T-cell (primary cell): ENCODE measurements around the gene UVRAG. TPM values are rescaled to one million over a fixed set of nuclear protein-coding genes. Genes with fewer than 3 reads are reported as not detected.

ENCODE experiments used
- ATAC-seq, 4 experiments: fragments of 200-7000 bp in 3 of 4; fragments of 150-1000 bp in 1 of 4; cut with Tn5 transposase; replicated peaks in 1 of 4; 1 replicate in 3 of 4; 2 replicates in 1 of 4; pipeline ENCODE4 v1.10.0; 2021; ENCODE audit warnings: moderate library complexity in 3 of 4, mild to moderate bottlenecking in 2 of 4, moderate number of reproducible peaks in 1 of 4
- CTCF ChIA-PET, 2 donors: fragments of 300-600 bp; sonication (Branson Sonifier 250); formaldehyde crosslinking; loops; one replicate each; lab custom pipeline; 2022; ENCODE audit warnings: antibody characterized with exemption in 2 of 2; lab: Charles Lee
- POLR2A ChIA-PET, 2 donors: fragments of 300-600 bp; sonication (Branson Sonifier 250); formaldehyde crosslinking; loops; one replicate each; lab custom pipeline; 2022; ENCODE audit warnings: antibody characterized with exemption in 2 of 2; lab: Charles Lee
- DNase-seq, 35 experiments: peaks; one replicate each; pipeline versions ENCODE4 v3.0.0 to v3.0.0-alpha.2; 2013 to 2023
- H3K27ac ChIP-seq: one replicate; pipeline ENCODE4 v1.5.1; 2013; ENCODE audit warnings: low read length
- H3K27me3 ChIP-seq, 2 experiments: replicated peaks in 1 of 2; 1 replicate in 1 of 2; 2 replicates in 1 of 2; pipeline versions ENCODE4 v1.6.1 to v1.7.0; 2013; ENCODE audit warnings: low read length in 1 of 2, mixed read lengths in 1 of 2; ENCODE audit not compliant: control insufficient read depth in 2 of 2, insufficient read depth in 2 of 2; ENCODE audit errors: extremely low read depth in 1 of 2
- H3K36me3 ChIP-seq, 2 donors: 1 replicate in 1 of 2; 2 replicates in 1 of 2; pipeline versions ENCODE4 v1.6.1 to v1.7.0; 2013; ENCODE audit warnings: low read length in 1 of 2; ENCODE audit not compliant: control insufficient read depth in 2 of 2, insufficient read depth in 1 of 2; ENCODE audit errors: extremely low read depth in 1 of 2
- H3K4me1 ChIP-seq, 2 experiments: 1 replicate in 1 of 2; 2 replicates in 1 of 2; pipeline versions ENCODE4 v1.6.1 to v1.7.0; 2013; ENCODE audit warnings: low read length in 2 of 2, mixed read lengths in 1 of 2; ENCODE audit not compliant: insufficient read depth in 2 of 2, control insufficient read depth in 1 of 2; ENCODE audit errors: extremely low read depth in 1 of 2
- H3K4me3 ChIP-seq, 2 donors: 1 replicate in 1 of 2; 2 replicates in 1 of 2; pipeline versions ENCODE4 v1.5.1 to v1.7.0; 2013; ENCODE audit warnings: mild to moderate bottlenecking in 2 of 2, low read length in 1 of 2, moderate library complexity in 1 of 2; ENCODE audit not compliant: control insufficient read depth in 1 of 2; ENCODE audit errors: extremely low read depth in 1 of 2
- H3K9me3 ChIP-seq: 2 replicates; pipeline ENCODE4 v1.7.0; 2013
- H3K27ac Mint-ChIP-seq, 2 donors: one replicate each; pipeline ENCODE4 v1.8.0; 2020 to 2021; ENCODE audit warnings: mild to moderate bottlenecking in 2 of 2, mixed read lengths in 2 of 2
- H3K27me3 Mint-ChIP-seq, 2 donors: one replicate each; pipeline ENCODE4 v1.8.0; 2021 to 2022; ENCODE audit warnings: mixed read lengths in 2 of 2
- H3K36me3 Mint-ChIP-seq: one replicate; pipeline ENCODE4 v1.8.0; 2021; ENCODE audit warnings: mixed read lengths
- H3K4me1 Mint-ChIP-seq, 3 donors: one replicate each; pipeline ENCODE4 v1.8.0; 2020 to 2022; ENCODE audit warnings: mixed read lengths in 3 of 3, mild to moderate bottlenecking in 1 of 3
- H3K4me3 Mint-ChIP-seq, 3 donors: one replicate each; pipeline ENCODE4 v1.8.0; 2020 to 2022; ENCODE audit warnings: mild to moderate bottlenecking in 3 of 3, mixed read lengths in 3 of 3, moderate library complexity in 3 of 3
- H3K9me3 Mint-ChIP-seq, 3 donors: one replicate each; pipeline ENCODE4 v1.8.0; 2020 to 2022; ENCODE audit warnings: mixed read lengths in 3 of 3
- whole genome bisulfite sequencing: methylation state at CpG from one replicate; pipeline ENCODE4 v1.1.5; 2013; ENCODE audit warnings: missing lambda C conversion rate; ENCODE audit not compliant: insufficient coverage; 5-methylcytosine and 5-hydroxymethylcytosine counted together
- total RNA-seq, 35 experiments: library from RNA in 6 of 35; stranded (reverse) in 6 of 35; fragments of 120-200 nt in 1 of 35; gene quantifications; one replicate each; pipeline versions ENCODE4 v1.2.1 to v1.2.4 and lab custom pipeline; 2013 to 2026

UVRAG gene
- total RNA-seq, 5 donors from 2014 or later (not counting 1 experiment from before 2014, with no cell fraction given) = 22.4 to 32.8 (median 27.6) TPM

DNA sequence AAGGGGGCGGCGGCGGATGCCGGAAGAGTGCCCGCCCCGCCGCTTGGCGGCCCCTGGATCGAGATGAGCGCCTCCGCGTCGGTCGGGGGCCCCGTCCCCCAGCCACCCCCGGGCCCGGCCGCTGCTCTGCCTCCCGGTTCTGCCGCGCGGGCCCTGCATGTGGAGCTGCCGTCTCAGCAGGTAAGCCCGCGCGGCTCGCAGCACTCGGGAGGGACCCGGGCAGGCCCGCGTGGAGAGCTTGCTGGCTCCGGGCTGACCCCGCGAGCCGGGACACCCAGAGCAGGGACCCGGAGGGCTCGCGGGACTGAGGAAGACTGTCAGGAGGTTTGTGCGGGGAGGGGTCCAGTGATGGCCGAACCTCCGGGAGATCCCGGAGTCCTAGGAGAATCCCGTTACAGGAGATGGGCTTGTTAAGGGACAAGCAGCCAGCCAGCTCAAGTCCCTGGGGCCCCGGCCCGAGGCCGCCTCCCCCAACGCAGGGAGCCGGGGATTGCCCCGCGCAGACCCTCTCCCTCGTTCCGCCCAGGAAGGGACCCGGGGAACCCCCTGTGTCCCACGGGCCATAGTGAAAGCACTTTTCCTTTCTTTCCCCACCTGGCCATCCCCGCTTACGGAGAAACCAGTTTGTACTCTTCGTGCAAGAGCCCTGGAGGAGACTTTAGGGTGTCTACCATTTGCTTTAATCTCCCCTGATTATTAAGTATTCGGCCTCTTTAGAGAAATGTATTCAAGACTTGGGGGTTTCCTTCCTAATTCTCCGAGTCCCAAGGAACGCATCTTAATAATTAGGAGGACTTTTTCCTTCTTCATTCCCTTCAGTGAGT lies 547 bp downstream of the UVRAG start:
- Histone ChIP-seq H3K9me3 (no peaks in the 10 kb centered on the region), H3K27me3 (no peaks in the 10 kb centered on the region), H3K27ac (peak overlapping the region; percentile 71), H3K4me3 (peak overlapping the region; percentile 72 to 93), H3K4me1 (peaks cover 16 to 25% of the 10 kb centered on the region in 2 experiments), H3K36me3 (no peaks in the 10 kb centered on the region)
- Mint-ChIP-seq H3K9me3 (no peaks in the 10 kb centered on the region), H3K4me1 (peaks cover 20 to 27% (median 22%) of the 10 kb centered on the region in 3 donors), H3K36me3 (no peaks in the 10 kb centered on the region), H3K27me3 (no peaks in the 10 kb centered on the region), H3K27ac (peak overlapping the region; percentile 95 to 99), H3K4me3 (peak overlapping the region in 1 of 3 donors; percentile 96)
- DNase-seq (peak in 30 of 35 experiments; percentile 5 to 67 (median 18)), ATAC-seq (peak in 3 of 4 experiments; percentile 33 to 38 (median 36))
- ChIA-PET POLR2A (no interaction called here), CTCF (no interaction called here)
- WGBS = under 1% methylated on average over 49 of the region's 60 CpGs

DNA sequence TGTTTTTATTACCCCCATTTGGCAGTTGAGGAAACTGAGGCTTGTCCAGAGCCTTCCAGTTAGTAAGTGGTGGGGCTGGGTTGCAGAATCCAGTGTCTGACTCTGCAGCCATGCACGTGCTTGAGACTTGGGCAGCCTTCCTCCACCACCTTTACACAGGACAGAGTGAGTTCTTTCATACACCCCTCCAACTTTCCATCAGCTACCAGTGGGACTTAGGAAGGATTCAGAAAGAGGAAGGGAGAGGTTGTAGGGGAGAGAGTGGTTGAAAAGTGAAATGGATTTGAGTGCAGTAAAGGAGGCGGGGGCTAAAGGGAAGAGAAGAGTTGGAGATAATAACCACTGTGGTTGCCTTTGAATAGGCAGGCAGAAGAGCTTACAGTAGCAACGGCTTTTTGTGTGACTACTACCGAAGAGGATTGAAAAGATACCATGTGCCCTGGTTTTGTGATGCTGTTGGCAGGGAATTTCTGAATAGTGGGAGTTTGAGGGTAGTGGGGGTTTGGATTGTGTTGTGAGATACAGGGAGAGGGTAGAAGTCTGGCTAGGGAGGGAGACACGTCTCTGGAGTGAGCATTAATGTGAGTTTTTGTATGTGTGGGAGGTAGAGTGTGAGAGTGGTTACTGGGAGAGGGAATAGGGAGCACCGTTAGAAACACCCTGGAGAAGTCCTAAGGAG lies 1.7 kb downstream of the UVRAG start:
- Histone ChIP-seq H3K4me1 (peaks cover 16 to 28% of the 10 kb centered on the region in 2 experiments), H3K9me3 (no peaks in the 10 kb centered on the region), H3K36me3 (no peaks in the 10 kb centered on the region), H3K27me3 (no peaks in the 10 kb centered on the region), H3K4me3 (peak overlapping the region; percentile 72 to 93), H3K27ac (no peak overlapping the region)
- Mint-ChIP-seq H3K9me3 (no peaks in the 10 kb centered on the region), H3K27ac (no peak overlapping the region), H3K27me3 (no peaks in the 10 kb centered on the region), H3K36me3 (peaks cover 8% of the 10 kb centered on the region), H3K4me1 (peaks cover 30 to 36% (median 31%) of the 10 kb centered on the region in 3 donors), H3K4me3 (no peak overlapping the region)
- ChIA-PET POLR2A (interaction anchor here in 1 of 2 donors (0.6 kb wide), 1 partner anchor 232 kb away, joined by 3 read pairs; no protein-coding TSS in a partner anchor), CTCF (interaction anchor here in 1 of 2 donors (1.0 kb wide), 1 partner anchor 335 kb away, joined by 3 read pairs; no protein-coding TSS in a partner anchor)
- WGBS = 18% methylated on average over 5 of the region's 6 CpGs
- ATAC-seq = no peak
- peak in 1 of 35 experiments; percentile 25 for DNase-seq

DNA sequence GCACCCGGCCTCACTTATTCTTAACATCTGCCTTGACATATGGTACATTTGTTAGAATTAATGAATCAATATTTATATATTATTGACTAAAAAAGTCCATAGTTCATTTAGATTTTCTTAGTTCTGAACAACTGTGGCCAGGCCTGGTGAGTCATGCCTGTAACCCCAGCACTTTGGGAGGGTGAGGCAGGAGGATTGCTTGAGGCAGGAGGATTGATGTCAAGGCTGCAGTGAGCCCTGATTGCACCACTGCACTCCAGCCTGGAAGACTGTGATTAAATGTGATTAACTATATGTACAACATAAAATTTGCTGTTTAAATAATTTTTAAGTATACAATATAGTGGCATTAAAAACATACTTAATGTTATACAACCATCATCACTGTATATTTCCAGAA lies 5.6 kb downstream of the UVRAG start:
- Histone ChIP-seq H3K27ac (no peak overlapping the region), H3K4me1 (peaks cover 17 to 21% of the 10 kb centered on the region in 2 experiments), H3K36me3 (no peaks in the 10 kb centered on the region), H3K4me3 (no peak overlapping the region), H3K27me3 (no peaks in the 10 kb centered on the region), H3K9me3 (no peaks in the 10 kb centered on the region)
- ChIA-PET POLR2A (no interaction called here), CTCF (interaction anchor here in 1 of 2 donors (0.7 kb wide), 1 partner anchor 13 kb away, joined by 4 read pairs; no protein-coding TSS in a partner anchor)
- WGBS = no CpG with 5 or more reads among the region's 1 CpG
- Mint-ChIP-seq H3K27ac (no peak overlapping the region), H3K4me1 (peaks cover 39 to 46% (median 43%) of the 10 kb centered on the region in 3 donors), H3K9me3 (no peaks in the 10 kb centered on the region), H3K36me3 (peaks cover 17% of the 10 kb centered on the region), H3K27me3 (no peaks in the 10 kb centered on the region), H3K4me3 (no peak overlapping the region)
- ATAC-seq = no peak
- no peak for DNase-seq

DNA sequence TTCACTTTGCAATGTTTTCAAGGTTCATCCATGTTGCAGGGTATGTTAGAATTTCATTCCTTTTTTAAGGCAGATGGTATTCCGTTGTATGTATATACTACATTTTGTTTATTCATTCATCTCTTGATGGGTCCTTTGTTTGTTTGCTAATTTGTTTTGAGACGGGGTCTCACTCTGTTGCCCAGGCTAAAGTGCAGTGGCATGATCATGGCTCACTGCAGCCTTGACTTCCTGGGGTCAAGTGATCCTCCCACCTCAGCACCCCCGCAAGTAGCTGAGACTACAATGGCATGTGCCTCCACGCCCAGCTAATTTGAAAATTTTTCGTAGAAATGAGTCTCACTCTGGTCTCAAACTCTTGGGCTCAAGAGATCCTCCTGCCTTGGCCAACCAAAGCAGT lies 6.2 kb downstream of the UVRAG start:
- Mint-ChIP-seq H3K27ac (no peak overlapping the region), H3K27me3 (no peaks in the 10 kb centered on the region), H3K4me1 (peaks cover 41 to 49% (median 45%) of the 10 kb centered on the region in 3 donors), H3K9me3 (no peaks in the 10 kb centered on the region), H3K4me3 (no peak overlapping the region), H3K36me3 (peaks cover 18% of the 10 kb centered on the region)
- ATAC-seq (no peak), DNase-seq (no peak)
- H3K4me1 ChIP-seq = peaks cover 13 to 16% of the 10 kb centered on the region in 2 experiments
- H3K4me3 ChIP-seq = no peak overlapping the region
- ChIA-PET POLR2A (no interaction called here), CTCF (no interaction called here)
- H3K36me3 ChIP-seq = no peaks in the 10 kb centered on the region
- no peaks in the 10 kb centered on the region for H3K27me3 ChIP-seq
- H3K9me3 ChIP-seq = no peaks in the 10 kb centered on the region
- H3K27ac ChIP-seq = no peak overlapping the region
- WGBS = 81% methylated on average over 3 of the region's 5 CpGs

DNA sequence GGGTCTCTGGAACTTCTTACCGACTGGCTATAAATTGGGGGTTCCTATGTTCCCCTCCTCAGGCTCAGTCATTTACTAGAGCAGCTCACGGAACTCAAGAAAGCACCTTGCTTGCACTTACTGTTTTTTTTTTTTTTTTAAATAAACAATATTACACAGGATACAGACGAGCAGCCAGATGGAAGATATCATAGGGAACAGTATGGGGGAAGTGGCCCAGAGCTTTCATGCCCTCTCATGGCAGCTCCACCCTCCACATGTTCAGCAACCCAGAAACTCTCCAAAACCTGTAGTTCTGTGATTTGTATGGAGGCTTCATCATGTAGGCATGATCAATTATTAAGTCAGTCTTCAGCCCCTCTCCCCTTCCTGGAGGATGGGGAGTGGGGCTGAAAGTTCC lies 7.5 kb downstream of the UVRAG start:
- DNase-seq (no peak), ATAC-seq (no peak)
- no CpG with 5 or more reads among the region's 3 CpGs for WGBS
- Mint-ChIP-seq H3K9me3 (no peaks in the 10 kb centered on the region), H3K27ac (peak overlapping the region in 1 of 2 donors; percentile 22), H3K27me3 (no peaks in the 10 kb centered on the region), H3K4me3 (no peak overlapping the region), H3K4me1 (peaks cover 51 to 56% (median 52%) of the 10 kb centered on the region in 3 donors), H3K36me3 (peaks cover 24% of the 10 kb centered on the region)
- Histone ChIP-seq H3K4me1 (peaks cover 3 to 7% of the 10 kb centered on the region in 2 experiments), H3K36me3 (no peaks in the 10 kb centered on the region), H3K27me3 (no peaks in the 10 kb centered on the region), H3K27ac (no peak overlapping the region), H3K9me3 (no peaks in the 10 kb centered on the region), H3K4me3 (no peak overlapping the region)
- CTCF ChIA-PET = interaction anchor here in 1 of 2 donors (0.6 kb wide), 1 partner anchor 352 kb away, joined by 3 read pairs; no protein-coding TSS in a partner anchor
- POLR2A ChIA-PET = interaction anchor here in 1 of 2 donors (0.6 kb wide), 1 partner anchor 9 kb away, joined by 4 read pairs; no protein-coding TSS in a partner anchor

DNA sequence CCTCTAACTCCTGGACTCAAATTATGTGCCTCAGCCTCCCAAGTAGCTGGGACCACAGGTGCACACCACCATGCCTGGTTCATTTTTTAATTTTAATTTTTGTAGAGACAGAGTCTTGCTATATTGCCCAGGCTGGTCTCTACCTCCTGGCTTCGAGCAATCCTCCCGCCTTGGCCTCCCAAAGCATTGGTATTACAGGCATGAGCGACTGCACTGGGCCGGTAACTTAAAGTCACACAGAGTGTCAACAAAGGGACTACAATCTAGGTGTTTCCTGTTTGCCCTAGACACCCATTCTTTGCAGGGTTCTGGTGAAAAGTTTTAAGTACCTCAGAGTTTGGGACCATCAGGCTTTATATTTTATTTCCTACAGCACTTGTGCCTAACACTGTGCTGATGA lies 8.4 kb downstream of the UVRAG start:
- Histone ChIP-seq H3K27me3 (no peaks in the 10 kb centered on the region), H3K9me3 (no peaks in the 10 kb centered on the region), H3K27ac (no peak overlapping the region), H3K4me1 (peaks cover 3 to 7% of the 10 kb centered on the region in 2 experiments), H3K4me3 (no peak overlapping the region), H3K36me3 (no peaks in the 10 kb centered on the region)
- Mint-ChIP-seq H3K9me3 (no peaks in the 10 kb centered on the region), H3K36me3 (peaks cover 26% of the 10 kb centered on the region), H3K27me3 (no peaks in the 10 kb centered on the region), H3K27ac (no peak overlapping the region), H3K4me3 (no peak overlapping the region), H3K4me1 (peaks cover 45 to 55% (median 48%) of the 10 kb centered on the region in 3 donors)
- ChIA-PET CTCF (interaction anchor here in 1 of 2 donors (0.6 kb wide), 1 partner anchor 20 kb away, joined by 3 read pairs; no protein-coding TSS in a partner anchor), POLR2A (interaction anchor here in 1 of 2 donors (0.7 kb wide), 1 partner anchor 61 kb away, joined by 4 read pairs; no protein-coding TSS in a partner anchor)
- DNase-seq = no peak
- ATAC-seq = peak in 2 of 4 experiments; percentile 36 to 45
- WGBS = 81% methylated on average over 3 of the region's 4 CpGs
